Muscle of arm (tissue), 12 donors: ENCODE results near the gene SLC2A5. TPM values are rescaled to one million over a fixed set of nuclear protein-coding genes. Genes with fewer than 3 reads are reported as not detected.
"Not testable (repeated sequence)": the region's sequence is repeated elsewhere in the genome, so short reads cannot be mapped to it uniquely, and the experiment has no call there.

Source experiments
- DNase-seq: peaks from one replicate; pipeline ENCODE4 v3.0.0-alpha.2; 2013
- polyA plus RNA-seq, 12 donors: library from polyadenylated mRNA; unstranded; fragments of 120-200 nt; gene quantifications; one replicate each; pipeline ENCODE4 v1.2.1, GENCODE V29; 2013; ENCODE audit not compliant: insufficient read length in 12 of 12

The SLC2A5 gene
- polyA plus RNA-seq, 12 donors, result 2.1 to 23.4 (median 9.4) TPM; not detected in 1

DNA sequence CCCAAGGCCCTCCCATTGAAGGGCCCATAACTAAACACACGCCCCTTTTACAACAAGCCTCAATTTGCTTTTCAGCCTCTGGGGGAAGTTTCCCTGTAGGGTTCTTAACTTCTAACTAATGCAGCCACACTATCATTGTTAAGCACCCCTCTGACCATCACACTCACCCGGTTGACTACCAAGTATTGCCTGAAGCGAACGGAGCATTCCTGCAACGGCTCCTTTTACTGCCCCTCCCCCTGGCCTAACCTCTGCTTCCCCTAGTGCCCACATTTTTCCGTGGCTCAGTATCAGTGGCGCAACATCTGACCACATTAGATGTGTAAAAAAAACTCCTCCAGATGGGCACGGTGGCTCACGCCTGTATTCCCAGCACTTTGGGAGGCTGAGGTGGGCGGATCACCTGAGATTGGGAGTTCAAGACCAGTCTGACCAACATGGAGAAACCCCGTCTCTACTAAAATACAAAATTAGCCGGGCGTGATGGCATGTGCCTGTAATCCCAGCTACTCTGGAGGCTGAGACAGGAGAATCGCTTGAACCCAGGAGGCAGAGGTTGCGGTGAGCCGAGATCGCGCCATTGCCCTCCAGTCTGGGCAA, 24.7 kb upstream of the SLC2A5 start:
- not testable (repeated sequence) for DNase-seq

GRCh38 chr1:9093581-9093980, 24.1 kb upstream of the SLC2A5 start:
- DNase-seq, result no peak

- no peak for DNase-seq
Observed at GRCh38 chr1:9093091-9093490, 23.7 kb upstream of the SLC2A5 start.

GRCh38 chr1:9088807-9089206, 19.4 kb upstream of the SLC2A5 start:
- no peak for DNase-seq

GRCh38 chr1:9087411-9088125, 18.1 kb upstream of the SLC2A5 start:
- DNase-seq, result no peak

DNA sequence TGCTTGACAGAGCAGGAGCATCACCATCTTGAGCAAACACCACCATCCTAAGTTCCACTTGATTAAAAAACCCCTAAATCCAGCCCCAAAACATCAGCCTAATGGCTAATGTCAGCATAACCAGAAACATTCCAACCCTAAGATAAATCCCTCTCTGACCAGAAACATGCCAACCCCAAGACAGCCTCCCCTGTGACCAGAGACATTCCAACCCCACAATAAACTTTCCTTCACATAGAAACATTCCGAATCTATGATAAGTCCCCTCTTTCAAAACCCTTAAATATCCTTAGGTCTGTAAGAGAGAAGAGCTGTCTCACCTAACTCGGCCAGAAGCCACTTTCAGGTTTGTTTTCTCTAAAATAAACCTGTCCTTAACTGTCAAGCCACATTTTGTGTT, 17.4 kb upstream of the SLC2A5 start:
- no peak for DNase-seq

GRCh38 chr1:9086045-9086444, 16.6 kb upstream of the SLC2A5 start:
- DNase-seq, result no peak

- no peak for DNase-seq
Observed at GRCh38 chr1:9085306-9085940, 16.0 kb upstream of the SLC2A5 start.

DNA sequence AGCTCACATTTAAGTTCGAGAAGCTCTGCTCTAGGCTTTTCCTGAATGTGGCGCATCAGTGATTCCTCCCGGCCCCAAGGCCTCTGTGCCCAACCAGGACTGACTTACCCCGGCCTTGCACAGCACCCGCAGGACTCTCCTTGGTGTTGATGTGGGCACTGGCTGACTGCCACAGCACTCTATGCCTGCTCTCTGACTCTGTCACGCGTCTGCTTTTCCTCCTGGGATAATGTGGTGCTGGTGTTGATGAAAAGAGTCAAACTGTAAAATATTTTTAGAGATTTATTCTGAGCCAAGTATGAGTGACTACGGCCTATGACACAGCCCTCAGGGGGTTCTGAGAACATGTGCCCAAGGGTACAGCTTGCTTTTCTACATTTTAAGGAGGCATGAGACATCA, 15.5 kb upstream of the SLC2A5 start:
- DNase-seq, result no peak

GRCh38 chr1:9081473-9081872, 12.0 kb upstream of the SLC2A5 start:
- DNase-seq, result no peak

- no peak for DNase-seq
Observed at GRCh38 chr1:9080705-9081291, 11.4 kb upstream of the SLC2A5 start.

DNA sequence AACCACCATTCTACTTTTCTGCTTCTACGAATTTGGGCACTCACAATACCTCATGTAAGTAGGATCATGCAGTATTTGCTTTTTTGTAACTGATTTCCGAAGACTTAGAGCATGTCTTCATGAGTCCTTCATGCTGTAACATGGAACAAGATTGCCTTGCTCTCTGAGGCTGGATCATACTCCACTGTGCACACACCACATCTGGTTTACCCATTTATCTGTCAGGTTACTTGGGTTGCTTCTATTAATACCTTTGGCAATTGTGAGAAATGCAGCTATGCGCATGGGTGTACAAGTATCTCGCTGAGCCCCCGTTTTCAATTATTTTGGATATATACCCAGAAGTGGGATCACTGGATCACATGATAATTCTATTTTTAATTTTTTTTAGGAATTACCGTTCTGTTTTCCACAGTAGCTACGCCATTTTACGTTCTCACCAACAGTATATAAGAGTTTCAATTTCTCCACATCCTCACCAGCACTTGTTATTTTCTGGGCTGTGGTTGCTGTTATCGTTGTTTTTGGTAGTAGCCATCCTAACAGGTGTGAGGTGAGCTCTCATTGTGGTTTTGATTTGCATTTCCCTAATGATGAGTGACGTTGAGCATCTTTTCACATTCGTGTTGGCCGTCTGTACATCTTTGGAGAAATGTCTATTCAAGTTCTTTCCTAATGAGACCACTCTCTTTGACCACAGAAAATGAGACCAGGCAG, 10.7 kb upstream of the SLC2A5 start:
- no peak for DNase-seq

- DNase-seq, result no peak
Observed at GRCh38 chr1:9078752-9079500, 9.5 kb upstream of the SLC2A5 start.

- DNase-seq, result no peak
Observed at GRCh38 chr1:9078015-9078751, 8.7 kb upstream of the SLC2A5 start.

DNA sequence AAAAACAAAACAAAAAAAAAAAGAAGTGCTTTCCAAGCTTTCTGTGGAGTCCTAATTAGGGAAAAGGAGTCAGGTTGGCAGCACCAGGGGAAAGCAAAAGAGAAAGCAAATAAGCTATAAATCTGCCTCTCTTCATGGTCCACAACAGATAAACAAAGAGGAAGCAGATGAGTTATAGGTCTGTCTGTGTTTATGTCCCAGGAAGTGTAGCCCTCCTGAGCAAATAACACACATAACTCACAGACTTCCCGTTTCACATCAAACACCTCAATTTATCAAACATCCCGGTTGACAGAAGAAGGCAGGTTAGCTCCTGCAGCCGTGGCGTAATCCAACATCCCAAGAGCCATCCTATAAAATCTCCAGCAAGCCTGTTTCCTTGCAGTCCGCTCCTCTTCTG, 5.6 kb upstream of the SLC2A5 start:
- no peak for DNase-seq

GRCh38 chr1:9073143-9073542, 3.7 kb upstream of the SLC2A5 start:
- no peak for DNase-seq

- DNase-seq, result no peak
Observed at GRCh38 chr1:9071554-9072235, 2.3 kb upstream of the SLC2A5 start.

DNA sequence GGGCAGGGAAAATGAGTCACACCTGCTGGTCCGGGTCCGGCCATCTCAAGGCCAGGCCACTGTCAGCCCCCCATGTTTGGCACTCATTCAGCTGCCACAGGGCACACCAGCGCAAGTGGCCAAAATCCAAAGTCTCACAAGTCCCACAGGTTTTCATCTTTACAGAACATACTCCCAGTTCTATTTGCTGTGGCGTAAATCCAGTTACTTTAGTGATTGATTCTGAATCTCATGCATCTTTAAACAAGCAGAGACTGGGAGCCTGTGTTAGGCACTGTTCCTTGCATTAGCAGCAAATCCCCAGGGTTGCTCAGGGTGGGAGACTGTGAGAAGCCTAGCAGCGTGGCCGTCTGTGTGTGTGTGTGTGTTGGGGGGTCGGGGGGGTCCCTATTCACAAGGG, 1.1 kb upstream of the SLC2A5 start:
- DNase-seq, result no peak

GRCh38 chr1:9068981-9069325, 482 bp downstream of the SLC2A5 start:
- DNase-seq, result no peak
